C4-2B (cell line): Measurements from ENCODE around the gene FUT3.

Experiments used
- ZFX ChIP-seq: fragments of 450-650 bp; IDR thresholded peaks from 2 replicates; pipeline ENCODE4 v1.6.1; 2017
- TF ChIP-seq, protein P1 (sequence below): fragments of 450-650 bp; conservative IDR thresholded peaks from 2 replicates; pipeline ENCODE4 v1.5.1; 2017; ENCODE audit warnings: mild to moderate bottlenecking

DNA sequence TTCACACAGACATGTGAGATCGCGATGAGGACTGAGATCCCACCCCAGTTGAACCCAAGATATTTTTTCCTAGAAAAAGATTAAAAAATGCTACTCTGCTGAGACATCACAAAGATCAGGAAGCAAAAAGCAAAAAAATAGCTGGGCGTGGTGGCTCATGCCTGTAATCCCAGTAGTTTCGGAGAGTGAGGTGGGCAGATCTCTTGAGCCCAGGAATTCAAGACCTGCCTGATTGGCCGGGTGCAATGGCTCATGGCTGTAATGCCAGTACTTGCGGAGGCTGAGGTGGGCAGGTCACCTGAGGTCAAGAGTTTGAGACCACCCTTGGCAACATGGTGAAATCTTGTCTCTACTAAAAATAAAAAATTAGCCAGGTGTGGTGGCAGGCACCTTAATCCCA, 1.1 kb downstream of the FUT3 start:
- TF ChIP-seq, protein P1, sequence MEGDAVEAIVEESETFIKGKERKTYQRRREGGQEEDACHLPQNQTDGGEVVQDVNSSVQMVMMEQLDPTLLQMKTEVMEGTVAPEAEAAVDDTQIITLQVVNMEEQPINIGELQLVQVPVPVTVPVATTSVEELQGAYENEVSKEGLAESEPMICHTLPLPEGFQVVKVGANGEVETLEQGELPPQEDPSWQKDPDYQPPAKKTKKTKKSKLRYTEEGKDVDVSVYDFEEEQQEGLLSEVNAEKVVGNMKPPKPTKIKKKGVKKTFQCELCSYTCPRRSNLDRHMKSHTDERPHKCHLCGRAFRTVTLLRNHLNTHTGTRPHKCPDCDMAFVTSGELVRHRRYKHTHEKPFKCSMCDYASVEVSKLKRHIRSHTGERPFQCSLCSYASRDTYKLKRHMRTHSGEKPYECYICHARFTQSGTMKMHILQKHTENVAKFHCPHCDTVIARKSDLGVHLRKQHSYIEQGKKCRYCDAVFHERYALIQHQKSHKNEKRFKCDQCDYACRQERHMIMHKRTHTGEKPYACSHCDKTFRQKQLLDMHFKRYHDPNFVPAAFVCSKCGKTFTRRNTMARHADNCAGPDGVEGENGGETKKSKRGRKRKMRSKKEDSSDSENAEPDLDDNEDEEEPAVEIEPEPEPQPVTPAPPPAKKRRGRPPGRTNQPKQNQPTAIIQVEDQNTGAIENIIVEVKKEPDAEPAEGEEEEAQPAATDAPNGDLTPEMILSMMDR = no peak
- TF ChIP-seq ZFX = no peak
